Measurements from ENCODE around the gene MYH4. TPM values are rescaled to one million over a fixed set of nuclear protein-coding genes. Genes with fewer than 3 reads are reported as not detected.

Gene MYH4
- not detected for total RNA-seq

GRCh38 chr17:10469459-10469858 lies at the start of gene MYH4:
TSS of gene MYH4 (minus strand) at chr17:10469559. CDS start at chr17:10466745, 2,814 bp downstream.
- Histone ChIP-seq H3K27me3 (no peaks in the 10 kb centered on the region), H3K4me3 (no peak within 1 kb of the TSS), H3K9me3 (no peaks in the 10 kb centered on the region), H3K27ac (replicated peaks in 1 of 4) (no peak within 1 kb of the TSS), H3K36me3 (no peaks in the 10 kb centered on the region), H3K4me1 (no peaks in the 10 kb centered on the region)
- no peak for DNase-seq (ENCODE audit: extremely low spot score)
- intact Hi-C loops (cut with DNase I) = no loop called here
- 67% methylated on average over 1 of the region's 1 CpG for WGBS
- TF ChIP-seq CTCF (IDR thresholded peaks at IDR 0.05) = no peak
- no peak for TF ChIP-seq EP300 (IDR thresholded peaks at IDR 0.05)
- TF ChIP-seq POLR2AphosphoS5 (IDR thresholded peaks at IDR 0.05) = no peak
- TF ChIP-seq POLR2A (IDR thresholded peaks at IDR 0.05; ENCODE audit: low read depth) = no peak

- Histone ChIP-seq H3K36me3 (no peaks in the 10 kb centered on the region), H3K27ac (replicated peaks in 1 of 4) (no peak within 1 kb of the TSS), H3K4me1 (no peaks in the 10 kb centered on the region), H3K27me3 (no peaks in the 10 kb centered on the region), H3K4me3 (no peak within 1 kb of the TSS), H3K9me3 (peaks cover 0 to 6% (median 0%) of the 10 kb centered on the region in 4 donors)
- intact Hi-C loops (cut with DNase I) = no loop called here
- TF ChIP-seq EP300 (IDR thresholded peaks at IDR 0.05) = no peak
- no peak for DNase-seq (ENCODE audit: extremely low spot score)
- WGBS = 74% methylated on average over 11 of the region's 11 CpGs
Measured at GRCh38 chr17:10518271-10519037, 49.1 kb upstream of the MYH4 start, which contains the start of gene MYH1. TSS of gene MYH1 (minus strand) at chr17:10518542. CDS start at chr17:10516642, 1,900 bp downstream.

GRCh38 chr17:10516638-10517037 lies 47.3 kb upstream of the MYH4 start:
- no peak overlapping the region for H3K27ac ChIP-seq (replicated peaks in 1 of 4)
- H3K9me3 ChIP-seq = no peaks in the 10 kb centered on the region
- DNase-seq (ENCODE audit: extremely low spot score) = no peak
- TF ChIP-seq POLR2AphosphoS5 (IDR thresholded peaks at IDR 0.05) (no peak), POLR2A (IDR thresholded peaks at IDR 0.05; ENCODE audit: low read depth) (no peak), EP300 (IDR thresholded peaks at IDR 0.05) (no peak), CTCF (IDR thresholded peaks at IDR 0.05) (no peak)
- H3K4me1 ChIP-seq = no peaks in the 10 kb centered on the region
- H3K36me3 ChIP-seq = no peaks in the 10 kb centered on the region
- intact Hi-C loops (cut with DNase I) = no loop called here
- no peaks in the 10 kb centered on the region for H3K27me3 ChIP-seq
- H3K4me3 ChIP-seq = no peak overlapping the region

GRCh38 chr17:10516065-10516464 lies 46.7 kb upstream of the MYH4 start:
- DNase-seq (ENCODE audit: extremely low spot score) = no peak
- Histone ChIP-seq H3K27me3 (no peaks in the 10 kb centered on the region), H3K9me3 (no peaks in the 10 kb centered on the region), H3K27ac (replicated peaks in 1 of 4) (no peak overlapping the region), H3K4me3 (no peak overlapping the region), H3K36me3 (no peaks in the 10 kb centered on the region), H3K4me1 (no peaks in the 10 kb centered on the region)
- no peak for TF ChIP-seq POLR2AphosphoS5 (IDR thresholded peaks at IDR 0.05)
- no peak for TF ChIP-seq POLR2A (IDR thresholded peaks at IDR 0.05; ENCODE audit: low read depth)
- TF ChIP-seq CTCF (IDR thresholded peaks at IDR 0.05) = no peak
- no peak for TF ChIP-seq EP300 (IDR thresholded peaks at IDR 0.05)
- WGBS = 83% methylated on average over 7 of the region's 7 CpGs
- intact Hi-C loops (cut with DNase I) = no loop called here

- Histone ChIP-seq H3K27me3 (no peaks in the 10 kb centered on the region), H3K27ac (replicated peaks in 1 of 4) (no peak overlapping the region), H3K4me3 (no peak overlapping the region), H3K36me3 (no peaks in the 10 kb centered on the region), H3K4me1 (no peaks in the 10 kb centered on the region), H3K9me3 (no peaks in the 10 kb centered on the region)
- intact Hi-C loops (cut with DNase I) = no loop called here
- 49% methylated on average over 6 of the region's 6 CpGs for WGBS
- no peak for TF ChIP-seq POLR2AphosphoS5 (IDR thresholded peaks at IDR 0.05)
- no peak for DNase-seq (ENCODE audit: extremely low spot score)
Measured at GRCh38 chr17:10513299-10514067, 44.1 kb upstream of the MYH4 start.
